Activated naive CD4-positive, alpha-beta T cell treated with anti-CD3 and anti-CD28 coated beads, Interleukin-2, amount 50 U/mL, for 16 hours (primary cell): ENCODE measurements around the gene SOX18.

ENCODE experiments used
- DNase-seq: peaks from one replicate; pipeline ENCODE4 v3.0.0-alpha.2; 2020

SOX18 gene

GRCh38 chr20:64080013-64080812 is 30.8 kb upstream of the SOX18 start, which contains the start of gene OPRL1:
Gene OPRL1, plus strand, starts transcription at chr20:64080082. Its CDS starts 12,639 bp downstream, at chr20:64092721.
- DNase-seq = peak; percentile 48

- peak; percentile 62 for DNase-seq
Measured at GRCh38 chr20:64079273-64080012, 30.0 kb upstream of the SOX18 start, which contains the start of gene RGS19. Gene RGS19, minus strand, starts transcription at chr20:64079518. Its CDS starts 2,632 bp downstream, at chr20:64076886.

GRCh38 chr20:64078934-64079272 is 29.5 kb upstream of the SOX18 start:
- DNase-seq = no peak

GRCh38 chr20:64077876-64078551 is 28.6 kb upstream of the SOX18 start:
- peak; percentile 47 for DNase-seq

GRCh38 chr20:64077541-64077875 is 28.1 kb upstream of the SOX18 start:
- no peak for DNase-seq

- DNase-seq = peak; percentile 30
Measured at GRCh38 chr20:64077094-64077493, 27.7 kb upstream of the SOX18 start.

GRCh38 chr20:64076061-64076997 is 26.9 kb upstream of the SOX18 start:
- DNase-seq = no peak

- DNase-seq = no peak
Measured at GRCh38 chr20:64075556-64075955, 26.1 kb upstream of the SOX18 start.

GRCh38 chr20:64074963-64075362 is 25.5 kb upstream of the SOX18 start:
- no peak for DNase-seq

GRCh38 chr20:64074184-64074789 is 24.8 kb upstream of the SOX18 start:
- DNase-seq = no peak

GRCh38 chr20:64073476-64074183 is 24.2 kb upstream of the SOX18 start:
- DNase-seq = no peak

GRCh38 chr20:64072498-64073063 is 23.1 kb upstream of the SOX18 start:
- no peak for DNase-seq

- DNase-seq = no peak
Measured at GRCh38 chr20:64071341-64072332, 22.2 kb upstream of the SOX18 start.

- DNase-seq = no peak
Measured at GRCh38 chr20:64070244-64070993, 21.0 kb upstream of the SOX18 start.

GRCh38 chr20:64069614-64070243 is 20.3 kb upstream of the SOX18 start:
- no peak for DNase-seq

- no peak for DNase-seq
Measured at GRCh38 chr20:64069209-64069613, 19.8 kb upstream of the SOX18 start.

- no peak for DNase-seq
Measured at GRCh38 chr20:64068386-64069208, 19.2 kb upstream of the SOX18 start.
